ENCODE measurements around the gene TCTN3. TPM values are rescaled to one million over a fixed set of nuclear protein-coding genes. Genes with fewer than 3 reads are reported as not detected.

The TCTN3 gene
- total RNA-seq, 4 donors from 2014 or later, result 6.3 to 8.6 (median 6.8) TPM

DNA sequence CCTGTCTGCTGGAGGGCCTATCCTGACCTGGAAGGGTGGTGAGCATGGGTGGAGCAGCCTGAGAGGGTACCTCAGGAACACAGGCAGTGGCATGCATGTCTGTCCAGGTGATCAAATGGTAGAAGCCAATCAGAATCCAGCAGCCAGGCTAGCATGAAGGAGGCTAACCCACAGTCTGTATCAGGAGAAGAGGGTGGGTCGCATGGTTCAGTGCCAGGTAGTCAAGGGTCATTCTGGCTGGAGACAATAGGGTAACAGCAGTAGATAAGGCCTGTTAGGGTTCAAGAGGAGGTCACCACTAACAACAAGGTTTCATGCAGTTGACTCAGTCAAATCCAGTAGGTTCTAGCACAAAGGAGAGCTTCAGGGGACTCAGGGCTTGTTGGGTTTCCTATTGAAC, 47.6 kb downstream of the TCTN3 start:
- ATAC-seq (no peak), DNase-seq (no peak)
- Histone ChIP-seq H3K27me3 (no peaks in the 10 kb centered on the region), H3K27ac (no peak overlapping the region), H3K36me3 (peaks cover 0 to 22% of the 10 kb centered on the region in 2 donors), H3K9me3 (no peaks in the 10 kb centered on the region), H3K4me3 (no peak overlapping the region), H3K4me1 (no peaks in the 10 kb centered on the region)
- intact Hi-C loops (cut with DNase I; ENCODE audit: low total_unique reads) (no loop called here), in situ Hi-C loops (cut with MboI; ENCODE audit: low sequenced_read_pairs in 4 of 4) (no loop called here)
- TF ChIP-seq, protein P1, sequence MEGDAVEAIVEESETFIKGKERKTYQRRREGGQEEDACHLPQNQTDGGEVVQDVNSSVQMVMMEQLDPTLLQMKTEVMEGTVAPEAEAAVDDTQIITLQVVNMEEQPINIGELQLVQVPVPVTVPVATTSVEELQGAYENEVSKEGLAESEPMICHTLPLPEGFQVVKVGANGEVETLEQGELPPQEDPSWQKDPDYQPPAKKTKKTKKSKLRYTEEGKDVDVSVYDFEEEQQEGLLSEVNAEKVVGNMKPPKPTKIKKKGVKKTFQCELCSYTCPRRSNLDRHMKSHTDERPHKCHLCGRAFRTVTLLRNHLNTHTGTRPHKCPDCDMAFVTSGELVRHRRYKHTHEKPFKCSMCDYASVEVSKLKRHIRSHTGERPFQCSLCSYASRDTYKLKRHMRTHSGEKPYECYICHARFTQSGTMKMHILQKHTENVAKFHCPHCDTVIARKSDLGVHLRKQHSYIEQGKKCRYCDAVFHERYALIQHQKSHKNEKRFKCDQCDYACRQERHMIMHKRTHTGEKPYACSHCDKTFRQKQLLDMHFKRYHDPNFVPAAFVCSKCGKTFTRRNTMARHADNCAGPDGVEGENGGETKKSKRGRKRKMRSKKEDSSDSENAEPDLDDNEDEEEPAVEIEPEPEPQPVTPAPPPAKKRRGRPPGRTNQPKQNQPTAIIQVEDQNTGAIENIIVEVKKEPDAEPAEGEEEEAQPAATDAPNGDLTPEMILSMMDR (IDR thresholded peaks at IDR 0.05 in 4 of 5, conservative IDR thresholded peaks at IDR 0.05 in 1 of 5), result no peak
- no peak for TF ChIP-seq POLR2A (IDR thresholded peaks at IDR 0.05)

DNA sequence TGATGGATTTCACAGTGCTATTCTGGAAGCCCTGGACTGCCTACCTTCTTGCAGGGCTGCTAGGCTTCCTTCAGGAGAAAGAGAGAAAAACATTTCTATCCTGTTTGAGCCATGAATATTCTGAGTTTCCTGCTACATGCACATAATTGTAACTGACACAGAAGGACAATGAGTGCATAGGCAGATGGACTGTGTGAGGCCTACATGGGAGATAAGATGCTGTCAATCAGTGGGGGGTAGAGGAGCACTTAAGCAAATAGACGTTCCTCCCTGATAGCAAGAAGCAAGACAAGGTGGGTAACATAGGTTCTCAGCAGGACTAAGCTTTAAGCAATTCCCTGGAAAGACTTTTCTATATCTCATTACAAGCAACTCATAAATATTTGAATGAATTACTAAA, 48.8 kb downstream of the TCTN3 start:
- peaks cover 0 to 17% of the 10 kb centered on the region in 2 donors for H3K36me3 ChIP-seq
- no peaks in the 10 kb centered on the region for H3K9me3 ChIP-seq
- H3K27me3 ChIP-seq, result no peaks in the 10 kb centered on the region
- in situ Hi-C loops (cut with MboI; ENCODE audit: low sequenced_read_pairs in 4 of 4), result no loop called here
- no peak overlapping the region for H3K4me3 ChIP-seq
- no peak for TF ChIP-seq POLR2A (IDR thresholded peaks at IDR 0.05)
- TF ChIP-seq, protein P1 (IDR thresholded peaks at IDR 0.05 in 4 of 5, conservative IDR thresholded peaks at IDR 0.05 in 1 of 5), result no peak
- no peak for DNase-seq
- no peaks in the 10 kb centered on the region for H3K4me1 ChIP-seq
- no peak overlapping the region for H3K27ac ChIP-seq
- no peak for ATAC-seq
- intact Hi-C loops (cut with DNase I; ENCODE audit: low total_unique reads), result no loop called here

DNA sequence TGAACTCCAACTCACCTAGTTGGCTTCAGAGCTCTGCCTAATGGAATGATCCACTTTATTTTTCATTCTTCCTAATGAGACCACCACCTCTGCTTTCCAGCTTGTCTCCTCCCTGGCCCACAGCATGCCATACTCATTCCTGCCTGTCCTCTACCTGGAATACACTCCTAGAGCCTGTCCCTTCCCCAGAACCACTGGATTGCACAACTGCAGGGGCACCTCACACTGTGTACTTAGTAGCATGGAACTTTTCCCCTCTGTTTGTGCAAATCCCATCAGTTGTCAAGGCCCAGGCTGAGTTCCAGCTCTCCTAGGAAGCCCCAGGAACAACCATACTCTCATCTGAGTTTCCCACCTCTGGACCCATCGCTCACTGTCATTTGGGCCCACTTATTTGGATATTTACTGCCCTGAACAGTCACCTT, 52.8 kb downstream of the TCTN3 start:
- H3K4me3 ChIP-seq, result no peak overlapping the region
- intact Hi-C loops (cut with DNase I; ENCODE audit: low total_unique reads) (no loop called here), in situ Hi-C loops (cut with MboI; ENCODE audit: low sequenced_read_pairs in 4 of 4) (no loop called here)
- no peak overlapping the region for H3K27ac ChIP-seq
- H3K4me1 ChIP-seq, result no peaks in the 10 kb centered on the region
- no peak for ATAC-seq
- no peak for DNase-seq
- no peaks in the 10 kb centered on the region for H3K9me3 ChIP-seq
- H3K27me3 ChIP-seq, result no peaks in the 10 kb centered on the region
- H3K36me3 ChIP-seq, result peaks cover 0 to 19% of the 10 kb centered on the region in 2 donors
- TF ChIP-seq POLR2A (IDR thresholded peaks at IDR 0.05), result no peak
- TF ChIP-seq, protein P1 (IDR thresholded peaks at IDR 0.05 in 4 of 5, conservative IDR thresholded peaks at IDR 0.05 in 1 of 5), result no peak

DNA sequence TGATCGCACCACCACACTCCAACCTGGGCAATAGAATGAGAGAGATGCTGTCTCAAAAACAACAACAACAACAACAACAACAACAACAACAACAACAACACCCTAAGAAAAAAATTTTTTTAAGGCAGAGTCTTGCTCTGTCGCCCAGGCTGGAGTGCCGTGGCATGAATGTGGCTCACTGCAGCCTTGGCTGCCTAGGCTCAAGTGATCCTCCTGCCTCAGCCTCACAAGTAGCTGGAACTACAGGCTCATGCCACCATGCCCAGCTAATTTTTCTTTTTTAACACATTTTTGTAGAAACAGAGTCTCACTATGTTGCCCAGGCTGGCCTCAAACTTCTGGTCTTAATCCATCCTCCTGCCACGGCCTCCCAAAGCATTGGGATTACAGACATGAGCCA, 55.8 kb downstream of the TCTN3 start:
- peaks cover 0 to 34% of the 10 kb centered on the region in 2 donors for H3K36me3 ChIP-seq
- no peak for TF ChIP-seq POLR2A (IDR thresholded peaks at IDR 0.05)
- TF ChIP-seq, protein P1 (IDR thresholded peaks at IDR 0.05 in 4 of 5, conservative IDR thresholded peaks at IDR 0.05 in 1 of 5), result no peak
- intact Hi-C loops (cut with DNase I; ENCODE audit: low total_unique reads), result no loop called here
- H3K27ac ChIP-seq, result no peak overlapping the region
- H3K27me3 ChIP-seq, result no peaks in the 10 kb centered on the region
- ATAC-seq, result no peak
- no peak for DNase-seq
- no peak overlapping the region for H3K4me3 ChIP-seq
- in situ Hi-C loops (cut with MboI; ENCODE audit: low sequenced_read_pairs in 4 of 4), result no loop called here
- no peaks in the 10 kb centered on the region for H3K4me1 ChIP-seq
- H3K9me3 ChIP-seq, result no peaks in the 10 kb centered on the region

DNA sequence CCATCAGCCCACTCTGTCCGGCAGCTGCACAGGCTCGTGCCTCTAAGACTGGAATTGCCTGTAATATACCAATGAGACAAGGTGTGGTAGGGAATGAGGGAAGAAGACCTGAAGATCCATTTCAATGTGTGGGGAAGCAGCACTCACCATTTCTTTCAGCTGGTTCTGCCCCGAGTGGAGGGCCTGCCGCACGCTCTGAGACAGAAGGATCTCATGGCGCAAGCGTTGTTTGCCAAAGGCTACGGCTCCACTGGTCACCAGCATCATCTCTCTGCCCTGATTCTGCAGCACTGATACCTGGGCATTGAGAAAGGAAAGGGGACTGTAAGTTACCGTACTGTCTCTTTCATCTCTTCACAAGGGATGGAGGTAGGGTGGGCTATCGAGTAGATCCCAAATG, 56.6 kb downstream of the TCTN3 start:
- intact Hi-C loops (cut with DNase I; ENCODE audit: low total_unique reads), result no loop called here
- no peak for DNase-seq
- Histone ChIP-seq H3K27ac (no peak overlapping the region), H3K27me3 (no peaks in the 10 kb centered on the region), H3K4me3 (no peak overlapping the region), H3K36me3 (peaks cover 0 to 34% of the 10 kb centered on the region in 2 donors), H3K4me1 (no peaks in the 10 kb centered on the region), H3K9me3 (no peaks in the 10 kb centered on the region)
- in situ Hi-C loops (cut with MboI; ENCODE audit: low sequenced_read_pairs in 4 of 4), result no loop called here
- ATAC-seq, result no peak
- no peak for TF ChIP-seq POLR2A (IDR thresholded peaks at IDR 0.05)
- TF ChIP-seq, protein P1 (IDR thresholded peaks at IDR 0.05 in 4 of 5, conservative IDR thresholded peaks at IDR 0.05 in 1 of 5), result no peak

All from gastrocnemius medialis (tissue), 4 donors.